ENCODE measurements around the gene BIRC7.
"Not testable (repeated sequence)": the region's sequence is repeated elsewhere in the genome, so short reads cannot be mapped to it uniquely, and the experiment has no call there.

BIRC7 gene

DNA sequence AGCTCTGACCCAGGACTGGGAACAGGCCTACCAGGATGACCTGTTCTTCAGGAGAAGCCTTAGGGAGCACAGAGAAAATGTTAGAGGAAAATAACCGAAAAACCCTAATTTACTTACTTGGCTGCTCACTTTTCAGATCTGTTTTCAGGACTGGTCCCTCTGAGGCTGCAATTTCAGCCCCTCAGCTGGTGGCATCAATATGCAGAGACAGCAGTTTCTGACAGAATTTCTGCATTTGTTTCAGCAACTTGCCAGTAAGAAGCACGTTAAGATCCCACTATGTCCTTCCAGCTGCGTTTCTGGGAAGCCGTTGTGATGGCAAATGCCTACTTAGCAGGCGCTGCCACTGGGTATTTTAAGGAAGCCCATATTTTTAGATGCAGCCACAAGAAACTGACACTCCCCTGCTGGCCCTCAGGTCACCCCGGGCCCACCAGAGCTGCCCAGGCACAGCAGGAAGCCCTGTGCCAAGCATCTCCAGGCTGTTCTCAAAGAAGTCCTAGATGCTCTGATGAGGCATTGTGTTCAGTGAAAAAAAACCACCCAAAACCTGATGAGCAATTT, 27.3 kb upstream of the BIRC7 start:
- no peak for DNase-seq (ENCODE audit: low read depth in 2 of 2)

DNA sequence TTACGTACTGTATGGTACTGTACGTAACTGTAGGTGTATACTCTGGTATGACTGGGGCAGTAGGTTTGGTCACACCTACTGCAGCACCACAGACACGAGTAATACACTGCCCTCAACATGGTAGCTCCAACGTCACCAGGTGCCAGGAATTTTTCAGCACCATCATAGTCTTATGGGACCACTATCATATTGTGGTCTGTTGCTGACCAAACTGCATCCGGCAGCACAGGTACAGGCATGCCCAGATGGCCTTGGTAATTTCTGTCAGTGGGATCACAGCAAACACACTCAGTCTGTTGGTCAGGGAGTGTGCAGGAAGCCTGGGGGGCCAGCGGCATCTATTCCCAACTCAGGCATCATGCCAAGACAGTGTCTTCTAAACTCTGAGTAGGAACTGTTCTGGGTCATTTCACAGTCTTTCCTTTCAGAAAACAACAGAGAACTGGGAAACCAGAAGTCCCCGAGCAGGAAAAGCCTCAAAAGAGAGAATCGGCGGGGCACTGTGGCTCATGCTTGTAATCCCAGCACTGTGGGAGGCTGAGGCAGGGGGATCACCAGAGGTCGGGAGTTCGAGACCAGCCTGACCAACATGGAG, 25.6 kb upstream of the BIRC7 start:
- no peak for DNase-seq (ENCODE audit: low read depth in 2 of 2)

DNA sequence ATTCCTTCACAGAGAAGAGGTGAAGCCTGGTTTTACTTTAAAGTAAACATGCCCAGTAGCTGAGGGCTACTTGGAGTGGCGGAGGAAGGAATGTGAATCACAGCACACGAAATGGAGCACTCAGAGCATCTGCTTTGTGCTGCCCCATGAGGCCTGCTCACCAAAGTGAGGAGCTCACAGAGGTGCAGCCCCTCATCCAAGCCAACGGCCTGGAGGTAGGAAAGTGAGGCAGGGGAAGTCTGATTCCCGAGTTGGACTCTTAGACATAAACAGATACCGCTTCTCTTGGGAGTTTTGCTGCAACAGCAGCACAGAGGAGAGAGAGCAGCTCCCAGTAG, 23.3 kb upstream of the BIRC7 start:
- no peak for DNase-seq (ENCODE audit: low read depth in 2 of 2)

DNA sequence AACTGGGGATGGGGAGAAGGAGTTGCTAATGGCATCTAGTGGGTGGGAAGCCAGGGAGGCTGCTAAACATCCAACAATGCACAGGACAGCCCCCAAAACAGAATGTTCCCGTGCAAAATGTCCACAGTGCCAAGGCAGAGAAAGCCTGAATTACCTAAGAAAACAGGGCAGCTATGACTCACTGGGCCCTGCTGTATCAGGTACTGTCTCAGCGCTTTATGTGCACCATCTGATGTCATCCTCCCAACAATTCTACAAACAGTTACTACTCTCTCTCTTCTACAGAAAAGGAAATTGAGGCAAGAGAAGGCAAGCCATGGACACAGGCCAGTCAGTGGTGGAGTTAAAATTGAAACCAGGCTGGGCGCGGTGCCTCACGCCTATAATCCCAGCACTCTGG, 22.9 kb upstream of the BIRC7 start:
- DNase-seq (ENCODE audit: low read depth in 2 of 2), result no peak

DNA sequence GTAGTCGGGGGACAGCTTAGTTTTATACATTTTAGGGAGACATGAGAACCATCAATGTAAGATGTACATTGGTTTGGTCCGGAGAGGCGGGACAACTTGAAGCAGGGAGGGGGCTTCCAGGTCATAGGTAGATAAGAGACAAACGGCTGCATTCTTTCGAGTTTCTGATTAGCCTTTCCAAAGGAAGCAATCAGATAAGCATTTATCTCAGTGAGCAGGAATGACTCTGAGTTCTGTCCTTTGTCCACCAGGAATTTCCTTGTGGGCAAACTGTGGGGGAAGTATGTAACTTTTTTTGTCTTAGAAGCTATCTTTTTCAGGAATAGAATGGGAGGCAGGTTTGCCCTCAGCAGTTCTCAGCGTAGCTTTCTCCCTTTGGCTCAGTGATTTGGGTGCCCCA, 21.2 kb upstream of the BIRC7 start:
- DNase-seq (ENCODE audit: low read depth in 2 of 2), result no peak

DNA sequence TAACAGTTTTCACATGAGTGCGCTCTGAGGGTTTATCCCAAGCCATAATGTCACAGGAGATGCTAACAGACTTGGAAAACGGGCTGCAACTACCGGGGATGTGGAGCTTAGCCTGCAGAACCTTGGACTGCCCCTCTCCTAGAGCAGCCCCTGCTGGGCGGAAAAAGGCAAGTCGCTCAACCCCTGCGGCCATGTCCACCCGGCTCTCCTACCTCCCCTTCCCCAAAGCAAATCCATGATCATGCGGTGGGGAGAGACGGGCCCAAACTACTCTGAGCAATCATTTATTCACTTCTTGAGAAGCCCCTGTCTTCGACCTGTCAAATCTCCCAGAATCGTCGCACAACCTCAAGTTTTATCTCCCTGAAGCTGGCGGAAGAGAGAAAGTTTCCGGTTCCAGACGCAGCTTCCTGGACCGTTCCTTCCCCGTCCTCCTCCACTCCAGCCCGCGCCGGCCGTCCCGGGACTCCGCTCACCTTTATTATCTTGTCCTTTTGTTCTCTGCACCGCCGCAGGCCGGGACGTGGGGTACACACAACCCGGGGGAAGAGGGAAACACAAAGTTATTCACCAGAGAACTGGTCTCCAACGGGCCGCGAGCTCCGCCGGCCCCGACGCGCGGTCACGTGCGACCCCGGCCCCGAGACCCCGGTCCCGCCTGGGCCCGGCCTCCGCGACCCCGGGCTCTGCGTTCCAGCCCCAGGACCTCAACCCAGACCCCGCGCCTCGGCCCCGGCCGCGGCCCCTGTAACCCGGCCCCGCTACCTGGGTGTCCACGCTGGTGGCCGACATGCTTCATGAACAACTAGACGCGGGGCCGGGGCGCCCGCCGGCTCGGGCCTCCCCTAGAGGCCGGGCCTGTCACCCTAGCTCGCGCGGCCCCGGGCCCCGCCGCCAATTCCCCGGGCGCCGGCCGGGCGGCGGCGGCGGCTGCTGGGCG, 20.3 kb upstream of the BIRC7 start:
- no peak for DNase-seq (ENCODE audit: low read depth in 2 of 2)

DNA sequence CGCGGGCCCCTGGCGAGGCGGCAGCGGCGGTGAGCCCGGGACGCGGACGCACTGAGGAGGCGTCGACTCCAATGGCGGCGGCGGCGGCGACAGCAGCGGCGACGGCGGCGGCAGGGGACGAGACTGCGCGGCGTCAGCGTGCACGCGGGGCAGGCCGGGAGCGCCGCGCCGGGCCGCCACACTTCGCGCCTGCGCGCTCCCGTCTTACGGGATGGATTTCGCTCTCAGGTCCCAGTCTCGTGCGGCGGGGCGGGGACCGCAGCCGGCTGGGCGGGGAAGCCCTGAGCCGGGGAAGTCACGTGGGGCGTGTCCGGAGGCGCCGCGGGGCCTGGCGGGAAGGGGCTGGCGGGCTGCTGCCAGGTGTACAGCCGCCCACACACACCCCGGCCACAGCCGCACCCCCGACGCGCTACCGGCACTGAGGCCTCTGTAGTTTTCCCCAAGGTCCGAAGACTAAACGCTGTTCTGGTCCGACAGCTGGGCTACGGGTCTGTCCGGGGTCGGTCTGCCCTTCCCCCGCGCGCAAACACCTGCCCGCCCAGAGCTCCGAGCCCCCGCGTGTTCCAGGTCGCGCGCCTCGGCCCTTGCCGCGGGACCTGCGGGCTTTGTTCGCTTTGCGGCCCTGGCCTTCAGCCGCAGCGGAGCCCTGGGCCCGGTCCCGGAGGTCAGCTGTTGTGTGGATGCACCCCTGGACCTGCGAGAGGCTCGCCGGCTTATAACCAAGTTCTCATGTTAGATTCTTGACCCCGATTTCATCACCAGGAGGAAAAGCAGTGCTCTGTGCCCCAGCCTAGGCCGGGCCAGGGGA, 19.5 kb upstream of the BIRC7 start, which contains the start of gene YTHDF1:
TSS of gene YTHDF1 (minus strand) at position 91 of the 808 bp plus-strand sequence. CDS start 239 bp downstream, outside the sequence.
- DNase-seq (ENCODE audit: low read depth in 2 of 2), result peak; percentile 89 to 95

DNA sequence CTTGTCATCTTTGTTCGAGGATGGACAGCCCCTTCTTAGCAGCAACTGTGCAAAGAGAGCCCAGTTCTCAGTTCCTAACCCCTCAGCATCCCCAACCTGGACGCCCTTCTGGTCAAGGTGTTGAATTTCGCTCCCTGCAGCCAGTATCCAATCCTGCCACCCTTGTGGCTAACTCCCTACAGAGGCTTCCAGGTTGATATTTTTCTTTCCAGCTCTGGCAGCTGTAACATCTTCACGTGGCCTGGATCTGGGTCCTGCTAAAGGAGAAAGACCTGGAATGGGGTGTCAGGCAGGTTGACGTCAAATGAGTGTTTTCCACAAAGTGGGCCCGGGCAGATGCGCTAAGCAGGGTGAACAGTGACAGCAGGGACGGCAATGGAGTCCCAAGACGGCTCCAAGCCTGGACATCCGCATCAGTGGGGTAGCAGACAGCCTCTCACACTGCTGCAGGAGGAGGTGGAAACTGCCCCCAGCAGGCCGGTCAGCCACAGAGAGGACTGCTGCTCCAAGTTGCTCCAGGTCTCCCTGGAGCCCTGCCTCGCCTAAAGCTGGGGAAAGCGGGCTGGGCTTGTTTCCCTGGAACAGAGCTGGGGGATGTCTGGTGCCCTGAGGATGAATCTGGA, 18.7 kb upstream of the BIRC7 start:
- DNase-seq (ENCODE audit: low read depth in 2 of 2), result no peak

DNA sequence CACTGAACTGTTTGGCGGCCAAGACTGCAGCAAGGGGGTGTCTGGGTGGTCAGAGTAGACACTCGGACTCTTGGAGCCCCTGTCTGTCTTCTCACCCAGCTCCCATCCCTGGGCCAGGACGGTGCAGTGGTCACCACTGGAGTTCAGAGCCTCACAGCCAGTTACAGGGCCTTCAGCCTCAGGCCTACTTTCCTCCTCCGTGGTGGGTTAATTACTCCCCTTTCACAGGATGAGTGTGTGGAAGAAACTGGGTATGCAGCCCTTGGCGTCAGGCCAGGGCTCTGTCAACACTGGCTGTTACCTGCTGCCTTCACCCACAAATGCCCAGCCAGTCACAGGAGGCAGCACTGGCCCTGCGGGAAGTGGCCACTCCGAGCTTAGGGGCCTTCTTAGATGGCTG, 18.0 kb upstream of the BIRC7 start:
- no peak for DNase-seq (ENCODE audit: low read depth in 2 of 2)

DNA sequence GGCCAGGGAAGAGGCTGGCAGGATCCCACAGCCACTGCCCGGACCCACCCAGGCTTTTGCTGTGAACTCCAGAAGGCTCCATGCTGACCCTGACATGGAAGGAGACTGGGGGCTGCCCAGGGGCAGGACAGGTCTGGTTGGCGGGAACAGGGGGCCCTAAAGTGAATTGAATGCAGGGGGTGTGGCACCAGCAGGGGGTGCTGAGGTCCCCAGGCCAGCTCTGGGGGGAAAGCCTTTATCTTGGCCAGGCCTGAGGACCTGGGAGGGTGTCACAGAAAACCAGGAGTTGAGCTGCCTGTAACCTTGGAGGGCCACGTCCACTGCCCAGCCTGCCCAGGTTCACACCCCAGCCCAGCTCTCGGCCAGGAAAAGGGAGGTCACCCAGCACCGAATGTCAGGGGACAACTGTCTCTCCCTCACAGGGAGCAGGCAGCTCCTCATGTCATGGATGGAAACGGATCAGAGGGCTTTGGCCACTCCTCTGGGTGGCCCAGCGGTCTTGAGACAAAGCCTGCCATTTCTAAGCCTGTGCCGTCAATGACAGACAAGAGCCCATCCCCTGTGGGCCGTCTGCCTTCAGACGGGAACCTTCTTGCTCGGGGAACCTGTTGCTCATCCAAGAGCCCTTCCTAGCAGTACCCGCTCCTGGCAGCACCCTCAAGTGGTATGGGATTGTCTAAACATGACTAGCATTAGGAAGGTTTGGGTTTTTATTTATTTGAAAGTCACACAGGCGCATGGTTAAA, 16.8 kb upstream of the BIRC7 start:
- no peak for DNase-seq (ENCODE audit: low read depth in 2 of 2)

DNA sequence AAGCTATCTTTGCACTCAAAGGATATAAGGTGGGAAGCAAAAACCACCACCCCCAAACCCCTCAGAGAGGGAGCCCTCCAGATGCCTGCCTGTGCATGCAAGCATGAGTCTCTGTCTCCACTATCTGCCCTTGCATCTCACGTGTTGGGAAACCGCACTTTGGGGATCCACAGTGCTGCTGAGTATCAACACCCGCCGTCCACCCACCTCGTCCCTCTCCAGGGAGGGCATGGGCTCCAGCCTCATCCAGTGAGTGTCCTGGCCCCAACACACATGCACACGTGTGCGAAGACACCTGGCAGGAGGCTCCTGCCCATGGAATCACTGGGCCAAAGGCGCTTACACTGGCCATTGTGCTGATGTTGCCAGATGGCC, 16.3 kb upstream of the BIRC7 start:
- DNase-seq (ENCODE audit: low read depth in 2 of 2), result no peak

DNA sequence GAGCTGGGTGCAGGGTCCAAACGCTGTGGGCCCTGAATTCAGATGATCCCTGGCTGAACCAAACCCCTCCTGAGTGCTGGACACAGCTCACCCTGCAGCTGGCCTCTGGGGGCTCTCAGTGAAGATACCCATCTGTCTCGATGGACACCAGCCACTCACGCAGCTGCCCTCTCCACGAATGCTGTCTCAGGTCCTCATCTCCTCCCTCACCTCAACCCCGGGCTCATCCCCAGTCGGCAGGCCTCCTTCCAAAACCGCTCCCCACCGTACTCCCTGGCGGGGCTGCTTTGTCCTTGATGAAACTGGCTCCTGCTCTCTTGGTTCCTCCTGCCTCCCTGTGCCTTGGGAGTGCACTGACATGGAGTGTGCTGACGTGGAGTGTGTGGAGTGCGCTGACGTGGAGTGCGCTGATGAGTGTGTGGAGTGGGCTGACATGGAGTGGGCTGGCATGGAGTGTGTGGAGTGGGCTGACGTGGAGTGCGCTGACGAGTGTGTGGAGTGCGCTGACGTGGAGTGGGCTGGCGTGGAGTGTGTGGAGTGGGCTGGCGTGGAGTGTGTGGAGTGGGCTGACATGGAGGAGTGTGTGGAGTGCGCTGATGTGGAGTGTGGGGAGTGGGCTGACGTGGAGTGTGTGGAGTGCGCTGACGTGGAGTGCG, 15.7 kb upstream of the BIRC7 start:
- DNase-seq (ENCODE audit: low read depth in 2 of 2), result no peak

DNA sequence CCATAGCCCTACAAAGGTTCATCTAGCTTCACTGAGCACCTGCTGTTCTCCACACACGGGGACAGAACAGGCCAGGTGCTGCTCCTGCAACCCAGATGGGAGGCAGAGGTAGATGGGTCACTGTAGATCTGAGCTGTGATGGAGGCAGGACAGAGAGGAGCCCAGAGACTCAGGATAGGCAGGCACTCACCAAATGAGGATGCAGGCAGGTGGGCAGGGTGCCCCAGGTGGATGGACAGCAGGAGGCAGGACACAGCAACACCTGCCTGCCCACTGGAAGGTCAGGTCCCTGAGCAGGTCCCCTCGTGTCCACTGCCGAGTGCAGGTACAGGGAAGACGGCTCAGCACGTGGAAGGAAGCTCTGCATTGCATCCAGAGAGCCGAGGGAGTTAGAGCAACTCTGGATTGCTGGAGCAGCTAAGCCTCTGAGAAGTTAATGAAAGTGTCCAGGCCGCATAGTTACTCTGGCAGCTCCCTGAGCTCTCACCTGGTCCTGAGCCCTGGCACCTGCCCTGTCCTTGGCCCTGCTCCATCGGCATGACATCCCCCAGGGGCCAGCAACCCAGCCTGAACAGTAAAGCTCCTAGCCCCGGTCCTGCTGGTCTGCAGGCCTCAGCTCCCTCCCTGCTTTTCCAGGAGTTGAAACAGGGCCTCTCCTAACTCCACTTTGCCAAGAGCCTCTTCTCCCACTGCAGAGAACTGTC, 14.9 kb upstream of the BIRC7 start:
- DNase-seq (ENCODE audit: low read depth in 2 of 2), result no peak

DNA sequence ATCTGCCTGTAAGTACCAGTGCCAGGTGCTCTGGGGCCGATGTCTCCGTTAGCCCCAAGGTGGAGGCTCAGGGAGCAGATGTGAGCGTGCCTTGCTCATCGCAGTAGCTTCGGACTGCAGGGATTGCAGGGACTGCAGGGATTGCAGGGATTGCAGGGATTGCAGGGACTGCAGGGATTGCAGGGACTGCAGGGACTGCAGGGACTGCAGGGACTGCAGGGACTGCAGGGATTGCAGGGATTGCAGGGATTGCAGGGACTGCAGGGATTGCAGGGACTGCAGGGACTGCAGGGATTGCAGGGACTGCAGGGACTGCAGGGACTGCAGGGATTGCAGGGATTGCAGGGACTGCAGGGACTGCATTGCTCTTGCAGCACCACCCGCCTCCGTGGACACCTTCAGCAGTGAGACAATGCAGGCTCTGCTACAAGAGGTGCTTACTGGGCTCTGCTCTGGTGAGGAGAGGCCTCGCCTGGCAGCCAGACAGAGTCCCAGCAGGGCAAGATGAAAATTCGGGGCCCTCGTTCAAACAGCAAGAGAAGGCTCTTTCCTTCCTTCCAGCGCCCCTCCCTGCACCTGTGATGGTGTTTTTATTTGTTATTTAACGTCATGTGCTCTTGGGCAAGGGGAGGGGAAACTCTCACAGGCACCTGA, 14.2 kb upstream of the BIRC7 start:
- not testable (repeated sequence) for DNase-seq (ENCODE audit: low read depth in 2 of 2)

DNA sequence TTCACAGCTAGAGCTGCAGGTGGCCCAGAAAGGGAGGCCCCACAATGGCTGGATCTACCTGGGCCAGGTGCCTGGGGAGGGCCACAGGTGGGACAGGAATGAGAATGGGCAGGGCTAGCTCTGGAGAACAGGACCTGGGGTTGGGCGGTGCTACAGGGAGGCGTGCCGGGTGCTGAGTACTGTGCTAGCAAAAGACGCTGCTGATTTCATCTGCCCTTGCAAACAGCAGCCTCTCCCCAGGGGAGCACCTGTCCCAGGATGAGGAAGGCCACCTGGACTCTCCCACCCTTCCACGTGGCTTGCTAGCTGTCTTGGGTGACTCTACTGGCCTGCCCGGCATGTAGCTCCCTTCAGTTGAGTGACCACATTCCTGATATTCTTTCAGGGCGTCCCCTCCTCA, 13.2 kb upstream of the BIRC7 start:
- DNase-seq (ENCODE audit: low read depth in 2 of 2), result no peak

DNA sequence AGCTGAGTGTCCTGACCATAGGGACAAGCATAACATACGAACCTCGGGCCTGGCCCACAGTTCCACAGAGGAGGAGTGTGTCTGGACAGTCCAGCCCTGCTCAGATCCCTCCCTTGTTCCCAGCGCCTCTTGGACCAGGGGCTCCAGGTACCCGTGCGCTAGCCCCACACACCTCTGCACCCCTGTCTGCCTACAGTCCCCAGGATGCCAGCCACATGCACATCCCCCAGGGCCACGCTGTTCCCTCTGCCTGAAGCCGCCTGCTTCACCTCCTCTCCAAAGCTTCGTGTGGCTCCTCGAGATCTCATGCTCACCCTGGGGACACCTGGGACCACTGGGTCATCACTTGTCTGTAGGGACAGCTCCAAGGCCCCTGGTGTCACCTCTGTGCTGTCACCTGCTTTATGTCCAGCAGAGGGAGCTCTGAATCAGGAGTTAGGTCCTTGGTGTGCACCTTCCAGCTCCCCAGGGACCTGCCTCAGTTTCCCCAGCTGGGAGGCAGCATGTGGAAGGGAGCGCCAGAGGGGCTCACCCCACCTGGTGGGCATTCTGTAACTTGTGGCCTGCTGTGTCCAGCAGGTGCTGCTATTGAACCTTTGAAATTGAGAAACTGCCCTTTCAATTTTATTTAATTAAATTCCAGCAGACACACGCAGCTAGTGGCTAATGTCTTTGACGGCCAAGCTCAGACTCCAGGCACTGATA, 12.4 kb upstream of the BIRC7 start:
- peak in 1 of 2 donors; percentile 23 for DNase-seq (ENCODE audit: low read depth in 2 of 2)

DNA sequence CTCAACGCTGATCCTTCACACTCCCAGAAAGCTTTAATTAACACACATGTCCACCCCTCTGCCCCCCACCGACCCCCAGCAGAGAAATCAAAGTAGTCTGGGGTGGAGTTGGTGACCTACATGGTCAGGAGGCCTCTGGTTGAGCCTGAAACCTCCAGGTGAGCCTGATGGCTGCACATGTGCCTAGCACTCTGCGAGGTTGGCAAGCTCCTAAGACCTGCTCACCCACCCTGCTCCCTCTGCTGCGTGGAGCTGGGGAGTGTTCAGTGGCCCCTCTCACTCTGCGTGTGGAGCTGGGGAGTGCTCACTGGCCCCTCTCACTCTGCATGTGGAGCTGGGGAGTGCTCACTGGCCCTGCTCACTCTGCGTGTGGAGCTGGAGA, 11.9 kb upstream of the BIRC7 start:
- no peak for DNase-seq (ENCODE audit: low read depth in 2 of 2)

DNA sequence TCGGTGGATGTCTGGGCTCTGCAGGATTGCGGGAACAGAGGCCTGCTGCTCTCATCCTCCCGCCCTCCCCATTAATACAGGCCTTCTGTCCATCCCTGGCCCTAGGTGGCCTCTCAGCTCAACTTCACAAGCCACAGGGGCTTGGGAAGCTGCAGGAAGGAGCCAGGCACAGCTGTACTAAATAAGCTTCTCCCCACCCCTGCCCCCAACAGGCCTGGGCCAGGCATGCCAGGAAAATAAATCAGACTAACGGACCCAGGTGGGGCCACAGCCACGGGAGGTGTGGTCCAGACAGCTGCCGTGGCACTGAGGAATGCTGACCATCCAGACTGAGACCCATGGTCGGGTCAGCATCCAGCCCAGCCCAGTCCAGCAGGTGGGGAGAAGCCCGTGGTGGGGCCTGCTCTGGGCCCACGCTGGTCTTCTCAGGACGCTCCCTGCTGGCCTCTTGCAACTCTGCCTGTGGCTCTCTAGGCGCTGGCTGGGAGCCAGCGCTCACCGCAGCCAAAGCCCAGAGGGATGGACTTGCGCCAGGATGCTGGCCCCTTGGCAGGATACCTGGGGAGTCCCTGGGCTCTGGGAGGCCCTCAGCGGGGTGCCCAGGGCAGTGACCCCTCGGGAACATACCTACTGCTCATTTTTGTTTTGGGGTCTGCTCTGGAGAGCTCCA, 11.2 kb upstream of the BIRC7 start:
- DNase-seq (ENCODE audit: low read depth in 2 of 2), result no peak
